Omental fat pad (tissue), 4 donors: Measurements from ENCODE around the gene NOTCH3. TPM values are rescaled to one million over a fixed set of nuclear protein-coding genes. Genes with fewer than 3 reads are reported as not detected.

Source experiments
- ATAC-seq: fragments of 150-250 bp; one replicate; pipeline ENCODE4 v1.9.1; 2016; ENCODE audit warnings: mild to moderate bottlenecking, moderate library complexity; ENCODE audit not compliant: low FRiP score
- DNase-seq: peaks from one replicate; pipeline ENCODE4 v3.0.0-alpha.2; 2019; ENCODE audit warnings: low spot score
- total RNA-seq, 4 donors: library from RNA; depleted of rRNA; stranded (reverse); fragments of >200 nt; gene quantifications; one replicate each; pipeline ENCODE4 v1.1.0, GENCODE V29; 2016
- TF ChIP-seq, protein P1 (sequence below), 3 donors: fragments of 450-650 bp; IDR thresholded peaks; one replicate each; pipeline ENCODE4 v1.5.1; 2016 to 2017; ENCODE audit warnings: antibody characterized with exemption in 3 of 3, mild to moderate bottlenecking in 3 of 3, moderate library complexity in 2 of 3

NOTCH3 gene
- total RNA-seq, 4 donors from 2014 or later: 6.1 to 82.8 (median 24.4) TPM

DNA sequence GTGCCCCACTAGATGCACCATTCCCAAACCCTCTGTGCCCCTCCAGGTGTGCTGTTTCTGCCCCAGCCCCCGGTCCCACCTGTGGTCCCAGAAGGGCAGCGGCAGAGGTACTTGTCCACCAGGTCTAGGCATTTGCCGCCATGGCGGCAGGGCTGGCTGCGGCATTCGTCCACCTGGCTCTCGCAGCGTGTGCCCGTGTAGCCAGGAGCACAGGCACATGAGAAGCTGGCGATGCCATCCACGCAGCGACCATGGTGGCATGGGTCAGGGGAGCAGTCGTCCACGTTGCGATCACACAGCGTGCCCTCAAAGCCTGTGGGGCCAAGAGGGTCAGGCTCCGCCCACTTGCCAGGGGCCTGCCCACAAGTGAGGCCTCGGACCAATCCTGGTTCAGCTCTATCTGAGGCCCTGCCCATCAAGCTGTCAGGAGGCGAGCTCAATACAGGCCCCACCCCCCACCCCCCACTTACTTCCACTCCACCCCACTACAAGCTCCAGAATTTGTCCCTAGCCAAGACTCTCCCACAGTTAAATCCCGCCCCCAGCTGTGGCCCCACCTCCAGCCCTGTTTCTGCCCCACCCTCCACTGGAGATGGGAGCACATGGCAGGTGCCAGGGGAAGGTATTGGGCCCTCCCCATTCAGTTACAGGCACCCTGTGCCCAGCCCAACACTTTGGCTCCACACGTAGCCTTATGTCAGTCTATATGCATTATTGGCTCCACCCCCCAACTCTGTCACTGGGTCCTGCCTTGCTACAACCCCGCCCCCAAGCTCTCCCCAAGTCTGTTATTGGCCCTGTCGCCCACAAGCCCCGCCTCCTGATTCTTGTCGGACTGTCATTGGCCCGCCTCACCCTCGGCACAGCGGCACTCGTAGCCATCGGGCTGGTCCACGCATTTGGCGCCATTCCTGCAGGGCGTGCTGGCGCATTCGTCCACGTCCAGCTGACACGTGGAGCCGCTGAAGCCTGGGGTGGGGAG, 13.5 kb downstream of the NOTCH3 start:
- ATAC-seq (no peak), DNase-seq (no peak)

GRCh38 chr19:15185188-15185587, 15.6 kb downstream of the NOTCH3 start:
- DNase-seq (no peak), ATAC-seq (no peak)
- TF ChIP-seq, protein P1, sequence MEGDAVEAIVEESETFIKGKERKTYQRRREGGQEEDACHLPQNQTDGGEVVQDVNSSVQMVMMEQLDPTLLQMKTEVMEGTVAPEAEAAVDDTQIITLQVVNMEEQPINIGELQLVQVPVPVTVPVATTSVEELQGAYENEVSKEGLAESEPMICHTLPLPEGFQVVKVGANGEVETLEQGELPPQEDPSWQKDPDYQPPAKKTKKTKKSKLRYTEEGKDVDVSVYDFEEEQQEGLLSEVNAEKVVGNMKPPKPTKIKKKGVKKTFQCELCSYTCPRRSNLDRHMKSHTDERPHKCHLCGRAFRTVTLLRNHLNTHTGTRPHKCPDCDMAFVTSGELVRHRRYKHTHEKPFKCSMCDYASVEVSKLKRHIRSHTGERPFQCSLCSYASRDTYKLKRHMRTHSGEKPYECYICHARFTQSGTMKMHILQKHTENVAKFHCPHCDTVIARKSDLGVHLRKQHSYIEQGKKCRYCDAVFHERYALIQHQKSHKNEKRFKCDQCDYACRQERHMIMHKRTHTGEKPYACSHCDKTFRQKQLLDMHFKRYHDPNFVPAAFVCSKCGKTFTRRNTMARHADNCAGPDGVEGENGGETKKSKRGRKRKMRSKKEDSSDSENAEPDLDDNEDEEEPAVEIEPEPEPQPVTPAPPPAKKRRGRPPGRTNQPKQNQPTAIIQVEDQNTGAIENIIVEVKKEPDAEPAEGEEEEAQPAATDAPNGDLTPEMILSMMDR (IDR thresholded peaks at IDR 0.05): no peak

More for the DNA sequence above, 13.5 kb downstream of the NOTCH3 start:
- TF ChIP-seq, protein P1 (IDR thresholded peaks at IDR 0.05): no peak

DNA sequence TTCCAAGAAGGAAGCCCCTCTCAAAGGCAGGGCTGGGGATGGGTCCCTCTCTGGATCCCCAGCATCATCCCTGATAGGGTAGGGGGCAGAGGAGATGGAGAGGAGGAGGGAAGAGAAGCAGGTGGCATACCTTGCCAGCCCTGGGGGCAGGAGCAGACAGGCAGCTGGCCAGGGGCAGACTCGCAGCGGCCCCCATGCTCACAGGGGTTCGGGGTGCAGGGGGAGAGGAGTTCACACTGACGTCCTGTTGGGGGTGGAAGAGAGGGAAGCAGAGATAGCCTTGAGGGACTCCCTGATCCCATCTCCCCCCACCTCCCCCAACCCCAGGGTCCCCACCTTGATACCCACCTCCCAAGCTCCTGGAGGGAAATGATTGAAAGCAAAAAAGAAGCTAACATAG, 16.0 kb downstream of the NOTCH3 start:
- ATAC-seq (no peak), DNase-seq (no peak)
- TF ChIP-seq, protein P1 (IDR thresholded peaks at IDR 0.05): no peak

DNA sequence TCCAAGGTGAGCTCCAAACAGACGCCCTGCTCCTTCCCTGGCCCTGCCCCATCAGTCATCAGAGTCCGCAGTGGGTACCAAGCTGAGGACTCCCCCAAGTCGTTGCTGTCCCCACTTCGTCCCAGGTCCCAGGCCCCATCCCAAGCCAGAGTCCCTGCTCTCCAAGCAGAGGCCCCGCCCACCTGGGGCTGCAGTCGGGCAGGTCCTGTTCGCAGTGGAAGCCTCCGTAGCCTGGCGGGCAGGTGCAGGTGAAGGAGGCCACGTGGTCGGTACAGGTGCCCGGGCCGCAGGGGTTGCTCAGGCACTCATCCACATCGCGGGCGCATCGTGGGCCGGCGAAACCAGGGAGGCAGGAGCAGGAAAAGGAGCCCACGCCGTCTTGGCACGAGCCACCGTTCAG, 19.4 kb downstream of the NOTCH3 start:
- ATAC-seq: no peak
- TF ChIP-seq, protein P1 (IDR thresholded peaks at IDR 0.05): no peak
- DNase-seq: no peak

DNA sequence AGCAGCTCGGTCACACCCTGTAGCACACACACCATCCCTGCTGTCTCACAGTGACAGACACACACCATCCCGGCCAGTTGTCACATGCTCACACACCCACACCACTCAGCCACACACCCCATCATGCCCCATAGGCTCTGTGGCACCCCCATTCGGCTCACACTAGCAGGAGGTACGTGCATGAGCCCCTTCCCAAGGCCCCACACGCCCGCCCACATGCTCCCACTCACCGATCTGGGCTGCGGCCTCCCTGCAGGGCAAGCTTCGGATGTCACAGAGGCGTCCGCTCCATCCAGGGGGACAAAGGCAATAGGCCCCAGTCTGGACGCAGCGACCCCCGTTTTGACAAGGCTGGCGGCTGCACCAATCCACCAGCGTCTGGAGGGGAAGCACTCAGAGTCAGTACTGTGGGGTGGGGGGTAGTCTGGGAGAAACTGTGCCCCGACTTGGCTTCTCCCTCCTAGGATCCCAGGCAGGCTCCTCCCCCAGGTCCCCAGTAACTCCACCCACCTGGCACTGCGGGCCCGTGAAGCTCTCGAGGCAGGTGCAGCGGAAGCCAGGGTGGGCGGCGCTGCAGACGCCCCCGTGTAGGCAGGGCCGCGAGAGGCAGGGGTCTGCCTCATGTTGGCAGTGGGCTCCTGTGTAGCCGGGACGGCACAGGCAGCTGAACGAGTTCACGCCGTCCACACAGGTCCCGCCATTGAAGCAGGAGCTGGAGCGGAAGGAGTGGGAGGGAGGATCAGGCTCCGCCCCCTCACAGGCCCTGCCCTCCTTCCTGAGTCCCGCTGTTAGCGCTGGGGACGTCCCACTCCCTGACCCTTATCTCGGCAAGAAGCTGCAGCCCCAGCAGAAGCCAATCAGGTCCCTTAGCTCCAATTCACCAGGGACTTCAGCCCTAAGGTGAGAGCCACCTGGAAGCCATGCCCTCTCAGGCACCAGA, 20.1 kb downstream of the NOTCH3 start:
- TF ChIP-seq, protein P1 (IDR thresholded peaks at IDR 0.05): no peak
- ATAC-seq: no peak
- DNase-seq: no peak

DNA sequence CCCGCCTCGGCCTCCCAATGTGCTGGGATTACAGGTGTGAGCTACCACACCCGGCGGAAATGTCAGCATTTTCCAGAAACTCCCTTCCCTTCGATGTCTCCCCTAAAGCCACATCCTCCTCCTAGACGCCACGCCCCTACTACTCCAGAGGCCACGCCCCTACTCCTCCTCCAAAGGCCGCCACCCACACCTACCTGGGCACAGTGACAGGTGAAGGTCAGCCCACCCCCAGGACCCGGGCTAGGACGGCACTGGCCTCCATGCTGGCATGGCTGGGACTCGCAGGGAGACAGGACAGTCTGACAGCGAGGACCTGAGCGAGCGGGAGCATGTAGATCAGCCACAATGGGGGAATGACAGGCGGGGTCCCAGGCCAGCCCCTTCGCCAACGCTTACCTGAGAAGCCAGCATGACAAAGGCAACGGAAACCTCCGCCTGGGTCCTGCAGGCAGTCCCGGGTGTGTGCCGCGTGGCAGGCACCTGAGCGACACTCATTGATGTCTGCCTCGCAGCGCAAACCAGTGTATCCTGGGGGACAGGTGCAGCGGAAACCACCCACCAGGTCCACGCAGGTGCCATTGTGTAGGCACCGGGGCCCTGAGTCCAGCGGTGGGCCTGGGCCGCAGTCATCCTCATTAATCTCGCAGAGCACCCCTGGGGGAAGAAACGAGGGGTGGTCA, 22.0 kb downstream of the NOTCH3 start:
- TF ChIP-seq, protein P1 (IDR thresholded peaks at IDR 0.05): no peak
- DNase-seq (no peak), ATAC-seq (no peak)
